Endometrial microvascular endothelial cells (primary cell): ENCODE measurements around the gene C10orf90. TPM values are rescaled to one million over a fixed set of nuclear protein-coding genes. Genes with fewer than 3 reads are reported as not detected.

ENCODE experiments used
- in situ Hi-C: cut with HindIII; loops from 2 replicates; pipeline ENCODE4 v1.10.0; 2017; ENCODE audit warnings: low sequenced_read_pairs, low pct_unique_long_range_greater_than_20kb; ENCODE audit errors: inconsistent ontology term
- total RNA-seq: library from RNA; depleted of rRNA; stranded (reverse); fragments of >200 nt; gene quantifications from one replicate; pipeline ENCODE4 v1.2.3, GENCODE V29; 2015; ENCODE audit errors: inconsistent ontology term

Gene C10orf90
- total RNA-seq, 1 donor from 2014 or later, result not detected

DNA sequence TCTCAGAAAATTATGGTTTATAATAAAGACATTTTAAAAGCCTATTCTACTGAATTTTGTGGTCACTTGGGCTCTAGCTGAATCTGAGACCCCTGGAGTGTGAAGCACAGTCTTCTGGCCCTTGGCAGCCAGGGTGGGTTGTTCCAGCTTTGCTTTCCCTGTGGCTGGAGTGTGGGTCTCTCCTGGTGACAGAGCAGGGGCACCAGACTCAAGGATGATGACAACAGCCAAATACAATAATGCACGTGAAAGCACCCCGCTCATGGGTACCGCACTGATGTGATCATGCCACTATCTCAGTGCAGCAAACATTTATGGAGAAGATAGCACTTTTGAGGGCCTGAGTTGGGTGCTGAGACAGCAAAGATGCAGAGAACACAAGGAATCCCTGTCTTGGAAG is 147.4 kb downstream of the C10orf90 start:
- in situ Hi-C loops, result no loop called here

DNA sequence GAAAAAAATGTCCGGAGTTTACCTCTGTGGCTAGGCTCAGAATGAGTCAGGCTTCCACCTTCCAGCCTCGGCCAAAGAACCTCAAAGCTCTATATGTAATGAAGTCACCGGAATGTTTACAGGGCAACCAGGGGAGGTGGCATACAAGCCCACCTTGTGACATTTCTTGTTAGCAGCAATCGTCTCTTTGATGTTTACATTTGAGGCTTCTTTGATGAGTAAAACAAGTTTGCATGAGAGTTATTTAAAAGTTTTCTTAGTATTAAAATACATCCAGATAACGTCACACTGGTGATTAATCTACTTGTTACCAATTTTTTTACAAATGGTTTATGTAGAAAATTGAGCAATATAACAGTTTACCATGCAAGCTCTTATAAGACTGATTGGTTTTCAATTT is 149.1 kb downstream of the C10orf90 start:
- in situ Hi-C loops, result no loop called here

GRCh38 chr10:126520751-126521317 is 149.7 kb downstream of the C10orf90 start:
- in situ Hi-C loops, result no loop called here

DNA sequence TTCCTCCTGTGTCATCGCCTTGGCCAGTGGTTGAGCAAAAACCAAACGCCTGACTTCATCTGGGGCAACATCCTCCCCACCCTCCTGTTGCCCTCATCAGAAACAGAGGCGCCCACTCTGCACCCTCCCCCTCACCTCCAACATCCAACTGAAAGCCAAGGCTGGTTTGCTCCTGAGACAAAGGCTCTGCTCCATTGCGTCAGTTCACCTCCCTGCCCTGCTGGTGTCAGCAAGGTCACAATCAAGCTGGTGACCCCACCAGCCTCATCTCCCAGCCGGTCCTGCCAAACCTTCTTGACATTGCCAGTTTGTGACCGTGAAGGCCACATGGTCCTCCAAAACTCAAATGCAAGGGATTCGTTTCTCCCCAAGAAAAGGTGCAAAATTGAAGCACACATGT is 150.5 kb downstream of the C10orf90 start:
- in situ Hi-C loops, result no loop called here

GRCh38 chr10:126519185-126519584 is 151.3 kb downstream of the C10orf90 start:
- in situ Hi-C loops, result no loop called here

DNA sequence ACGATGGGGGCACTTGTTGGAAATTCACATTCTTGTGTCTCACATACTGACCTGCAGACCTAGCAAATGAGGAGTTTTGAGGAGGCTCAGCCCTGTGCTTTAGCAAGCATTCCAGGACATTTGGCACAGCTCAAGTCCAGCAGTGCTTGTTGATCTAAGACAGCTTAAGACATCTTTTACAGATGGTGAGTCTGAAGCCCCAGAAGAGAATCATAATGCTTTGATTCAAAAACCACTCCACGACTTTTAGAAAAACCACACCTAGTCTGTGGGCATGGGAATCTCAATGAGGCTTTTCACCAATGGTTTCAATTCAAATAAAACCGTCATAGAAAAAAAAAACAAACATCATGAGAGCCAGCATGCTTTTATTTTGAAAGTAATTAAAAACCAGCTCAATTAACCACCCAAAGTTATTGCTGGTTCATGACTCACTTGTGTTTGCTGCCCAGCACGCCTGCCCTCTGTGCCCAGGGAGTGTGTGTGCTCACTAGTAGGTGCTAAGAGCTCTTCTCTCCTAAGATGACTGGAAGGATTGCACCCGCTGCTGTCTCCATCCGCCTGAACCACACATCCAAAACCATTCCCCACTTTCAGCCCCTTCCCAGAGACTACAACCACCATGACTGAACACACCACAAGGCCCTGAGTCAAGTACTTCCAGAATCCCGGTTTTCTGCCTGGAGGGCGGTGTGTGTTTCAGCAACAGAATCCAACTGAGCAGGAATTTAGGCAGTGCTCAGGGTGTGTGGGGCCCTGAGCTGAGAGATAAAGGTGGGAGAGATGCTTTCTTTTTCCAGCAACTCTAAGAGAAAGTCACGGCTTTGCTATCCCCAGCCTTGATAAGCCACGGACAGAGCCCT is 152.0 kb downstream of the C10orf90 start:
- in situ Hi-C loops, result no loop called here

- in situ Hi-C loops, result no loop called here
Observed at GRCh38 chr10:126516515-126516914, 154.0 kb downstream of the C10orf90 start.

- in situ Hi-C loops, result no loop called here
Observed at GRCh38 chr10:126511917-126512479, 158.5 kb downstream of the C10orf90 start.

- in situ Hi-C loops, result no loop called here
Observed at GRCh38 chr10:126509182-126509581, 161.3 kb downstream of the C10orf90 start.

- in situ Hi-C loops, result no loop called here
Observed at GRCh38 chr10:126508535-126509040, 161.9 kb downstream of the C10orf90 start.

DNA sequence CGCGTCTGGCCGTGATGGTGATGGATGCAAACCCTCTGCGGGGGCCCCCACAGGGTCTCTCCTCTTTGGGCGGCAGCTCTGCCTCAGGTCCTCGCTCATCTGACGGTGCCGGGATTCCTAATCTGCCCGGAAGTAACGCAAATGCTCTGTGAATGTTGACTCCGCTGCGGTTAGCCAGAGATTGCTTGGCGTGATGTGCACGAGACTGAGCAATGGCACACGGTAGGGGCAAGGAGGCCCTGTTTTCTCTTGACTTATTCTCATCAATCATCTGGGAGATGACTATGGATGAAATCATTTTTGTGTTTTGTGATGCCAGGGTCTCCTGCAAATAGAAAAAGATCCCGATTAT is 165.8 kb downstream of the C10orf90 start:
- in situ Hi-C loops, result no loop called here

- in situ Hi-C loops, result no loop called here
Observed at GRCh38 chr10:126504063-126504760, 166.3 kb downstream of the C10orf90 start.

GRCh38 chr10:126503392-126504062 is 167.0 kb downstream of the C10orf90 start:
- in situ Hi-C loops, result no loop called here

- in situ Hi-C loops, result no loop called here
Observed at GRCh38 chr10:126502441-126502840, 168.1 kb downstream of the C10orf90 start.

- in situ Hi-C loops, result no loop called here
Observed at GRCh38 chr10:126501828-126502227, 168.7 kb downstream of the C10orf90 start.

DNA sequence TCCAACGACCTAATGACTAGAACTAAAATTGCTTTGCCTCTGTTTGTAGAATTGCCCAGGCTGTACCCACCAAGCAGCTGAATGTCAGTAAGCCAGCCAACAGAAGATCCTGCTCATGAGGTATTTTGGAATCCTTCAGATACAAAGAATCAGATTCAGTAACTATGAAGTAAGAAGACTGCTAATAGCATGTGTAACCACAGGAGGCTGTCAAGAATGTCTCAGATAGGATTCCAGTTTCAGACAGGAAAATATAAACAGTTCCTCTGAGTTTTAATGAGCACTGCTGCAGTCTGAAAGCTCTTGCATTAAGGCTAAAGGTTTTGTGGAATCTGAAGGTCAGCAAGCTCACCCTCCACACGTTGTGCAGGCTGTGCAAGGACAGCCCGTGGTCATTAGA is 169.6 kb downstream of the C10orf90 start:
- in situ Hi-C loops, result no loop called here

DNA sequence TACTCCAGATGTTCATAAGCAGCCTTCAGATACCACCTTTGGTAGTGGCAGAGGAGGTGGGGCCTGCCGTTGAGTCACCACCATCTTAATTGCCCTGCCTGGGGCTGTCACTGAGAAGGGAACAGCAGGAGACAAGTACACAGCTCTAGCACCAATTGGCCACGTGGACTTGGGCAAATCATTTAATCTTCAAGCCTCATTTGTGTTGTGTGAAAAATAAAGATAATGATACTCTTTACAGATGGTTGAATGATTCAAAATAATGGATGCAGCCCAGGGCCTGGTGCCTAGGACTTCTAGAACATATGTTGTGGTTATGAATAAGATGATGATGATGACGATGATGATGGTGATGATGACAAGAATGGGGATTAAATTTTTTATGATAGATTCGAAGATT is 170.3 kb downstream of the C10orf90 start:
- in situ Hi-C loops, result no loop called here

DNA sequence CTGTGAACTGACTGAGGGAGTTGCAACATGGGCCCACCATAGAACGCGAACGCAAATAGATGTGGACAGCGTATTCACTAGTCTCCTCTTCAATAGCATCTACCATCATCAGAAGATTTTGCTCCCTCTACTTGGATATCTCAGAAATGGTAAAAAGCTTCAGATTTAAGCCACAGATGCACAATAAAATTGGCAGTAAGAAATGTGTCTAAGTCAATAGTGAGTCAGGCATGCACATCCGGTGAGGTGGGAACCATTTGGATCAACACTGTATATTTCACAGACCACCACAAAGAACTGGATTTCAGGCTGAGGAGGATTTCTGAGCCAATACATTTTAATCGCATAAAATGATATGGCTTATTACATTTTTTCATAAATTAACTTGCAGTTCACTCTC is 170.7 kb downstream of the C10orf90 start:
- in situ Hi-C loops, result no loop called here

- in situ Hi-C loops, result no loop called here
Observed at GRCh38 chr10:126497672-126498071, 172.8 kb downstream of the C10orf90 start.
